Hypothalamus (tissue), 51 donors: ENCODE results near the gene CMTM7.

ENCODE experiments used
- DNase-seq, 51 donors: peaks; one replicate each; lab custom pipeline; 2025; lab: John Stamatoyannopoulos, UW

CMTM7 gene

GRCh38 chr3:32481791-32482631 is 90.4 kb downstream of the CMTM7 start:
- DNase-seq = no peak

GRCh38 chr3:32482693-32483092 is 91.0 kb downstream of the CMTM7 start:
- no peak for DNase-seq

GRCh38 chr3:32483772-32484171 is 92.1 kb downstream of the CMTM7 start:
- no peak for DNase-seq

GRCh38 chr3:32484436-32484835 is 92.8 kb downstream of the CMTM7 start:
- no peak for DNase-seq

GRCh38 chr3:32487781-32488473 is 96.3 kb downstream of the CMTM7 start:
- DNase-seq = no peak

- DNase-seq = no peak
These were observed 96.9 kb downstream of the CMTM7 start for GRCh38 chr3:32488474-32489008.

- DNase-seq = no peak
These were observed 101.2 kb downstream of the CMTM7 start for GRCh38 chr3:32492684-32493436.

GRCh38 chr3:32493437-32494414 is 102.1 kb downstream of the CMTM7 start:
- DNase-seq = no peak

- no peak for DNase-seq
These were observed 103.4 kb downstream of the CMTM7 start for GRCh38 chr3:32495085-32495484.

- DNase-seq = no peak
These were observed 104.0 kb downstream of the CMTM7 start for GRCh38 chr3:32495609-32496008.

GRCh38 chr3:32498252-32498651 is 106.6 kb downstream of the CMTM7 start:
- no peak for DNase-seq

- DNase-seq = no peak
These were observed 107.3 kb downstream of the CMTM7 start for GRCh38 chr3:32498992-32499391.

- DNase-seq = no peak
These were observed 107.9 kb downstream of the CMTM7 start for GRCh38 chr3:32499585-32499984.

GRCh38 chr3:32500231-32500630 is 108.6 kb downstream of the CMTM7 start:
- no peak for DNase-seq

- no peak for DNase-seq
These were observed 109.5 kb downstream of the CMTM7 start for GRCh38 chr3:32500880-32501782.

- no peak for DNase-seq
These were observed 110.1 kb downstream of the CMTM7 start for GRCh38 chr3:32501783-32502117.

- peak; percentile 23 to 91 (median 77) for DNase-seq
These were observed 110.7 kb downstream of the CMTM7 start, which contains the start of gene CMTM6 for GRCh38 chr3:32502118-32502945. TSS of gene CMTM6 (minus strand) at chr3:32502852. CDS start at chr3:32502745, 107 bp downstream.

GRCh38 chr3:32502946-32503286 is 111.3 kb downstream of the CMTM7 start:
- DNase-seq = no peak
